ENCODE results near the gene PRRT3. TPM values are rescaled to one million over a fixed set of nuclear protein-coding genes. Genes with fewer than 3 reads are reported as not detected.

The PRRT3 gene
- total and polyA plus RNA-seq, 9 of the 15 experiments (the other 6 are each of a cell fraction or from before 2014, with no cell fraction given), result 0.06 to 1.9 (median 1.2) TPM

DNA sequence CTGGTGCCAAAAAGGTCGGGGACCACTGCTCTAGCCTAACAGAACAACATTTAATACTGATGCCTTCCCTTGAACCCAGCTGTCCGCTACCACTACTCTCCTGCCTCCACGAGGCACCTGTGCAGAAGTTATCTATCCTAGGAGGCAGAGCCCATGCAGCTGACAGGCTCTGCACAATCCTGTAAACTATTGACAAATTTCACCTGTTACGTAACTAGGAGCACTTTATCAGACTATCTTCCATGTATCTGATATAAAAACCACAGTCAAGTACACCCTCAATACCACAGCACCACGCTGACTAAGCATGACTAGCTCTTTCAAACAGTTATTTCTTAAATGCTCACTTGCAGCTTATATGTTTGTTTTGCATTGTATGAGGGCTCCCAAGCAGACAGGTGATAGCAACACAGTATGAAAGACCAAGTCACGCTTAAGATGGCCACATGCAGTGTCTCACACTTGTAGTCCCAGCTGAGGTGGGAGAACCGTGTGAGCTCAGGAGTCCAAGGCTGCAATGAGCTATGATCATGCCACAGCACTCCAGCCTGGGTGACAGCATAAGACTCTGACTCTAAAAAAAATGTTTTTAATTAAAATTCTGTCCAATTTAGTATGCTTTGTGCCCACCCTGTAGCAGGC, 39.8 kb downstream of the PRRT3 start (continued):
- TF ChIP-seq, protein P1, sequence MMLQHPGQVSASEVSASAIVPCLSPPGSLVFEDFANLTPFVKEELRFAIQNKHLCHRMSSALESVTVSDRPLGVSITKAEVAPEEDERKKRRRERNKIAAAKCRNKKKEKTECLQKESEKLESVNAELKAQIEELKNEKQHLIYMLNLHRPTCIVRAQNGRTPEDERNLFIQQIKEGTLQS (IDR thresholded peaks at IDR 0.05), result peak; percentile 26; the same call in 1 of the 2 replicates
- TF ChIP-seq, protein P1 (CRISPR knock-in tag; conservative IDR thresholded peaks at IDR 0.05), result no peak
- TF ChIP-seq JUN (IDR thresholded peaks at IDR 0.05; ENCODE audit: borderline replicate concordance, low read depth, low read length) (0 out of 2 replicates have a peak, but pooled peaks have one; percentile 4), JUN (CRISPR knock-in tag; IDR thresholded peaks at IDR 0.05; ENCODE audit: borderline replicate concordance) (no peak), L3MBTL2 (IDR thresholded peaks at IDR 0.05) (peak; percentile 56; the same call in 1 of the 2 replicates), NR1H2 (CRISPR knock-in tag; IDR thresholded peaks at IDR 0.05) (no peak), C11orf30 (IDR thresholded peaks at IDR 0.05; ENCODE audit: low read depth) (peak; percentile 95), ZNF23 (CRISPR knock-in tag; IDR thresholded peaks at IDR 0.05) (no peak), FOXK2 (conservative IDR thresholded peaks at IDR 0.05 in 1 of 2, IDR thresholded peaks at IDR 0.05 in 1 of 2; ENCODE audit: low read depth in 2 of 2) (peak; percentile 27 to 39; a peak in 1 of 4 replicates), ZNF316 (IDR thresholded peaks at IDR 0.05) (peak; percentile 94), ARID1B (IDR thresholded peaks at IDR 0.05) (peak; percentile 77), ZNF143 (CRISPR knock-in tag; IDR thresholded peaks at IDR 0.05) (no peak), JUND (IDR thresholded peaks at IDR 0.05; ENCODE audit: borderline replicate concordance, low read depth, low read length) (peak; percentile 27; the same call in 1 of the 2 replicates), JUND (tag; IDR thresholded peaks at IDR 0.05; ENCODE audit: borderline replicate concordance, low read depth, low read length) (peak; percentile 80; the same call in 2 of the 3 replicates)
- TF ChIP-seq, protein P2, sequence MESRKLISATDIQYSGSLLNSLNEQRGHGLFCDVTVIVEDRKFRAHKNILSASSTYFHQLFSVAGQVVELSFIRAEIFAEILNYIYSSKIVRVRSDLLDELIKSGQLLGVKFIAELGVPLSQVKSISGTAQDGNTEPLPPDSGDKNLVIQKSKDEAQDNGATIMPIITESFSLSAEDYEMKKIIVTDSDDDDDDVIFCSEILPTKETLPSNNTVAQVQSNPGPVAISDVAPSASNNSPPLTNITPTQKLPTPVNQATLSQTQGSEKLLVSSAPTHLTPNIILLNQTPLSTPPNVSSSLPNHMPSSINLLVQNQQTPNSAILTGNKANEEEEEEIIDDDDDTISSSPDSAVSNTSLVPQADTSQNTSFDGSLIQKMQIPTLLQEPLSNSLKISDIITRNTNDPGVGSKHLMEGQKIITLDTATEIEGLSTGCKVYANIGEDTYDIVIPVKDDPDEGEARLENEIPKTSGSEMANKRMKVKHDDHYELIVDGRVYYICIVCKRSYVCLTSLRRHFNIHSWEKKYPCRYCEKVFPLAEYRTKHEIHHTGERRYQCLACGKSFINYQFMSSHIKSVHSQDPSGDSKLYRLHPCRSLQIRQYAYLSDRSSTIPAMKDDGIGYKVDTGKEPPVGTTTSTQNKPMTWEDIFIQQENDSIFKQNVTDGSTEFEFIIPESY (CRISPR knock-in tag; IDR thresholded peaks at IDR 0.05), result peak; percentile 81
- TF ChIP-seq, protein P3, sequence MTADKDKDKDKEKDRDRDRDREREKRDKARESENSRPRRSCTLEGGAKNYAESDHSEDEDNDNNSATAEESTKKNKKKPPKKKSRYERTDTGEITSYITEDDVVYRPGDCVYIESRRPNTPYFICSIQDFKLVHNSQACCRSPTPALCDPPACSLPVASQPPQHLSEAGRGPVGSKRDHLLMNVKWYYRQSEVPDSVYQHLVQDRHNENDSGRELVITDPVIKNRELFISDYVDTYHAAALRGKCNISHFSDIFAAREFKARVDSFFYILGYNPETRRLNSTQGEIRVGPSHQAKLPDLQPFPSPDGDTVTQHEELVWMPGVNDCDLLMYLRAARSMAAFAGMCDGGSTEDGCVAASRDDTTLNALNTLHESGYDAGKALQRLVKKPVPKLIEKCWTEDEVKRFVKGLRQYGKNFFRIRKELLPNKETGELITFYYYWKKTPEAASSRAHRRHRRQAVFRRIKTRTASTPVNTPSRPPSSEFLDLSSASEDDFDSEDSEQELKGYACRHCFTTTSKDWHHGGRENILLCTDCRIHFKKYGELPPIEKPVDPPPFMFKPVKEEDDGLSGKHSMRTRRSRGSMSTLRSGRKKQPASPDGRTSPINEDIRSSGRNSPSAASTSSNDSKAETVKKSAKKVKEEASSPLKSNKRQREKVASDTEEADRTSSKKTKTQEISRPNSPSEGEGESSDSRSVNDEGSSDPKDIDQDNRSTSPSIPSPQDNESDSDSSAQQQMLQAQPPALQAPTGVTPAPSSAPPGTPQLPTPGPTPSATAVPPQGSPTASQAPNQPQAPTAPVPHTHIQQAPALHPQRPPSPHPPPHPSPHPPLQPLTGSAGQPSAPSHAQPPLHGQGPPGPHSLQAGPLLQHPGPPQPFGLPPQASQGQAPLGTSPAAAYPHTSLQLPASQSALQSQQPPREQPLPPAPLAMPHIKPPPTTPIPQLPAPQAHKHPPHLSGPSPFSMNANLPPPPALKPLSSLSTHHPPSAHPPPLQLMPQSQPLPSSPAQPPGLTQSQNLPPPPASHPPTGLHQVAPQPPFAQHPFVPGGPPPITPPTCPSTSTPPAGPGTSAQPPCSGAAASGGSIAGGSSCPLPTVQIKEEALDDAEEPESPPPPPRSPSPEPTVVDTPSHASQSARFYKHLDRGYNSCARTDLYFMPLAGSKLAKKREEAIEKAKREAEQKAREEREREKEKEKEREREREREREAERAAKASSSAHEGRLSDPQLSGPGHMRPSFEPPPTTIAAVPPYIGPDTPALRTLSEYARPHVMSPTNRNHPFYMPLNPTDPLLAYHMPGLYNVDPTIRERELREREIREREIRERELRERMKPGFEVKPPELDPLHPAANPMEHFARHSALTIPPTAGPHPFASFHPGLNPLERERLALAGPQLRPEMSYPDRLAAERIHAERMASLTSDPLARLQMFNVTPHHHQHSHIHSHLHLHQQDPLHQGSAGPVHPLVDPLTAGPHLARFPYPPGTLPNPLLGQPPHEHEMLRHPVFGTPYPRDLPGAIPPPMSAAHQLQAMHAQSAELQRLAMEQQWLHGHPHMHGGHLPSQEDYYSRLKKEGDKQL (CRISPR knock-in tag; IDR thresholded peaks at IDR 0.05; ENCODE audit: borderline replicate concordance), result no peak
- TF ChIP-seq, protein P4, sequence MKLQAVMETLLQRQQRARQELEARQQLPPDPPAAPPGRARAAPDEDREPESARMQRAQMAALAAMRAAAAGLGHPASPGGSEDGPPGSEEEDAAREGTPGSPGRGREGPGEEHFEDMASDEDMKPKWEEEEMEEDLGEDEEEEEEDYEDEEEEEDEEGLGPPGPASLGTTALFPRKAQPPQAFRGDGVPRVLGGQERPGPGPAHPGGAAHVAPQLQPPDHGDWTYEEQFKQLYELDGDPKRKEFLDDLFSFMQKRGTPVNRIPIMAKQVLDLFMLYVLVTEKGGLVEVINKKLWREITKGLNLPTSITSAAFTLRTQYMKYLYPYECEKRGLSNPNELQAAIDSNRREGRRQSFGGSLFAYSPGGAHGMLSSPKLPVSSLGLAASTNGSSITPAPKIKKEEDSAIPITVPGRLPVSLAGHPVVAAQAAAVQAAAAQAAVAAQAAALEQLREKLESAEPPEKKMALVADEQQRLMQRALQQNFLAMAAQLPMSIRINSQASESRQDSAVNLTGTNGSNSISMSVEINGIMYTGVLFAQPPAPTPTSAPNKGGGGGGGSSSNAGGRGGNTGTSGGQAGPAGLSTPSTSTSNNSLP (IDR thresholded peaks at IDR 0.05; ENCODE audit: borderline replicate concordance, low read depth, low read length), result peak; percentile 85; the same call in 1 of the 2 replicates

All from K562 (cell line).